Small intestine (tissue), 7 donors: ENCODE data around the gene C1orf35. TPM values are rescaled to one million over a fixed set of nuclear protein-coding genes. Genes with fewer than 3 reads are reported as not detected.

Experiments
- DNase-seq, 2 donors: peaks; one replicate each; pipeline versions ENCODE4 v3.0.0 to v3.0.0-alpha.2; 2013
- FAIRE-seq: peaks from 2 replicates; lab custom pipeline; 2012; peaks lifted over from hg19 to GRCh38; lab: Jason Lieb, UNC
- H3K27ac ChIP-seq, 3 donors: one replicate each; pipeline ENCODE4 v1.5.1; 2013; ENCODE audit warnings: low read length in 2 of 3, mild to moderate bottlenecking in 2 of 3, control low read depth in 1 of 3, inconsistent platforms in 1 of 3, low read depth in 1 of 3, moderate library complexity in 1 of 3
- H3K27me3 ChIP-seq, 3 donors: one replicate each; pipeline ENCODE4 v1.6.1; 2013; ENCODE audit warnings: low read length in 3 of 3, inconsistent platforms in 1 of 3; ENCODE audit not compliant: control insufficient read depth in 3 of 3, insufficient read depth in 3 of 3
- H3K36me3 ChIP-seq, 3 donors: one replicate each; pipeline ENCODE4 v1.6.1; 2013; ENCODE audit warnings: low read length in 3 of 3, inconsistent platforms in 1 of 3, low read depth in 1 of 3, mild to moderate bottlenecking in 1 of 3, moderate library complexity in 1 of 3; ENCODE audit not compliant: control insufficient read depth in 3 of 3, insufficient read depth in 2 of 3
- H3K4me1 ChIP-seq, 3 donors: one replicate each; pipeline ENCODE4 v1.6.1; 2013; ENCODE audit warnings: low read length in 2 of 3, inconsistent platforms in 1 of 3, low read depth in 1 of 3, mild to moderate bottlenecking in 1 of 3, moderate library complexity in 1 of 3; ENCODE audit not compliant: control insufficient read depth in 3 of 3, insufficient read depth in 2 of 3
- H3K4me3 ChIP-seq, 3 donors: one replicate each; pipeline ENCODE4 v1.5.1; 2013; ENCODE audit warnings: low read length in 3 of 3, control low read depth in 1 of 3, inconsistent platforms in 1 of 3, low read depth in 1 of 3, mild to moderate bottlenecking in 1 of 3, moderate library complexity in 1 of 3
- H3K9me3 ChIP-seq, 2 donors: one replicate each; pipeline ENCODE4 v1.6.1; 2013; ENCODE audit warnings: low read depth in 1 of 2, low read length in 1 of 2; ENCODE audit not compliant: control insufficient read depth in 2 of 2, insufficient read depth in 1 of 2
- WGBS, 3 donors: extraction: QIAGEN DNeasy Blood & Tissue Kit; methylation state at CpG; one replicate each; pipeline ENCODE4 v1.1.7; 2013; 5-methylcytosine and 5-hydroxymethylcytosine counted together
- polyA plus RNA-seq, 4 donors: library from polyadenylated mRNA; stranded (reverse) in 3 of 4; unstranded in 1 of 4; fragments of 200-250 nt in 3 of 4; fragments of 120-200 nt in 1 of 4; gene quantifications; one replicate each; pipeline versions ENCODE4 v1.2.1 to v1.2.3, GENCODE V29; 2013
- donor health status: healthy with polysubstance abuse.
- donor health status: control.
- donor health status: control.
- donor health status: Bipolar disorder and iron deficiency.
- donor health status: healthy.

C1orf35 gene
- polyA plus RNA-seq, 4 donors = 15.4 to 18.1 (median 16.0) TPM

DNA sequence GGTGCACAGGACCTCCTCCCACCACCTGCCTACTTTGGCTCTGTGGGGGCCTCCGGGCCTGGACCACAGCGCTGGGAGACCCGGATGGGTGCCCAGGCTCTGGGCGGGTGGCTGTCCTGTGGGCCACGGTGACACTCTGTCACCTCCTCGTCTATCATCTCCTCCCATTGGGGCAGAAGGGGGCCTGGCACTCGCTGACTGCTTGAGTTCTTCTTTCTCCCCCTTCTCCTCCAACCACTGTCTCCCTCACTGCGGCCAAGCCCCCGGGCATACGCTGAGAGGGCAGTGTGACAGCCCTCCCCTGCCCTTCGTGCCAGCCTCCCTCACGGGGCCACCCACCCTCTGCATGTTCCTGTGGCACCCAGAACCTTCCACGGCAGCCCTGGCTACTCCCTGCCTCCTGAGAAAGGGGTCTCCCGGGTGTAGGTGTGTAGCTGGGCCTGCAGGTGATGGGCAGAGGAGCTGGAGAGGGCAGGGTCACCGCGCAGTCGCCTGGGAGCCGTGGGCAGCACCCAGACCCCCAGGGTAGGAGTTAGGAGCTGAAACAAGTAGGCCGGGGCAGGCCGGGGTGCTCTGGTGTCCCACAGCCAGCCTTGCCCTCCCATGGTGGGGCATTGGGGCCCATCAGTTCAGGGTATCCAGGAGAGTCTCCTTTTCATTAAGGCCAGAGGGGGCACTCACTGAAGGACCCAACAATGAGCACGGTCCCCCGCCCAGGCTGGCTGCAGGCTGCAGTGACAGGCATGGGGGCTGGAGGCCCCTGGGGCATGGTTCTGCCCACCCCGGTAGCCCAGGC lies 29.9 kb downstream of the C1orf35 start:
- DNase-seq (no peak), FAIRE-seq (no peak)
- H3K27ac ChIP-seq = no peak overlapping the region
- 48 to 64% (median 58%) methylated on average over 21 to 23 of the region's 23 CpGs for WGBS, 3 donors
- peaks cover 0 to 38% (median 0%) of the 10 kb centered on the region in 3 donors for H3K27me3 ChIP-seq
- H3K36me3 ChIP-seq = no peaks in the 10 kb centered on the region
- no peak overlapping the region for H3K4me3 ChIP-seq
- no peaks in the 10 kb centered on the region for H3K9me3 ChIP-seq
- no peaks in the 10 kb centered on the region for H3K4me1 ChIP-seq

DNA sequence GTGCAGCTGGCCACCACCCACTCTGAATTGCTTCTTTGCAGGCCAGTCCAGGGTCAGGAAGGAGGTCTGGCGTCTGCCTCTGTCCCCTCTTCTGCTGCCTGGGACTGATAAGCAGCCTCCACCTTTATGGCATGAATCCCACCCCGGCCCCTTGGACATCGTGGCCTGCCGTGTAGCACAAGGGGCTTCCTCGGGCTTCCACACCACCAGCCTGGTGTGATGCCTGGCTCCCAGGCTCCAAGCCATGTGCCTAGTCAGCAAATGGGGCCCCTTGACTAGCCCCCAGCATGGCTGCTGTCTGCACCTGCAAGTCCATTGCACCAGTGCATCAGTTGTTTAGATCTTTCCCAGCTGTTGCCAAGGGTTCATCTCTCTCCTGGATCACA lies 30.5 kb downstream of the C1orf35 start:
- Histone ChIP-seq H3K9me3 (no peaks in the 10 kb centered on the region), H3K4me1 (no peaks in the 10 kb centered on the region), H3K4me3 (no peak overlapping the region), H3K27ac (no peak overlapping the region), H3K36me3 (no peaks in the 10 kb centered on the region), H3K27me3 (peaks cover 0 to 39% (median 0%) of the 10 kb centered on the region in 3 donors)
- DNase-seq = no peak
- 42 to 48% (median 44%) methylated on average over 5 of the region's 5 CpGs for WGBS, 3 donors
- no peak for FAIRE-seq

DNA sequence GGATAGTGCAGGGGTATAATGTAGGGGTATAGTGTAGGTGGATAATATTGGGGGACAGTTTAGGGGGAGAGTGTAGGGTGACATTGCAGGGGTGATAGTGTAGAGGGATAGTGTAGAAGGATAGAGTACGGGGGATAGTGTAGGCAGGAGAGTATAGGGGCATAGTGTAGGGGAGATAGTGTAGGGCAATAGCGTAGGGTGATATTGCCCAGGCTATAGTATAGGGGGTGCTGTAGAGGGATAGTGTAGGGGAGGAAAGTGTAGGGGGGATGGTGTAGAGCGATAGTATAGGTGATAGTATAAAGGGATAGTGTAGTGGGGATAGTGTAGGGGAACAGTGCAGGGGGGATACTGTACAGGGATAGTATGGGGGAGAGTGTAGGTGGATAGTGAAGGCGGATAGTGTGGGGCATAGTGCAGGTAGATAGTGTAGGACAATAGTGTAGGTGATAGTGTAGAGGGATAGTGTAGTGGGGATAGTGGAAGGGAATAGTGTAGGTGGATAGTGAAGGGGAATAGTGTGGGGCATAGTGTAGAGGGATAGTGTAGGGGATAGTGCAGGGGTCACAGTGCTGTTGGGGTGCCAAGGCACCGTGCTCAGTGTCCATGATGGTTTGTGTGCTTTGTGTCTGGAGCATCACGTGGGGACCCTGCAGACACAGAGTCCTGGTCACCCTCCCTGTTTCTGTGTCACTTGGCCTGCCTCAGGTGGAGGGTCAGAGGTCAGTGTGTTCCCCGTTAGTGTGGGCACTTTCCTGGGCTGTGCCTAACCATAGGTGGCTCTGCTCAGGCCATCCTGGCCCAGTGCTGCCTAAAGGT lies 31.1 kb downstream of the C1orf35 start:
- Histone ChIP-seq H3K9me3 (no peaks in the 10 kb centered on the region), H3K27ac (no peak overlapping the region), H3K4me3 (no peak overlapping the region), H3K27me3 (peaks cover 0 to 43% (median 0%) of the 10 kb centered on the region in 3 donors), H3K4me1 (no peaks in the 10 kb centered on the region), H3K36me3 (no peaks in the 10 kb centered on the region)
- FAIRE-seq = no peak
- DNase-seq = no peak
- 24 to 53% (median 47%) methylated on average over 7 of the region's 7 CpGs for WGBS, 3 donors

DNA sequence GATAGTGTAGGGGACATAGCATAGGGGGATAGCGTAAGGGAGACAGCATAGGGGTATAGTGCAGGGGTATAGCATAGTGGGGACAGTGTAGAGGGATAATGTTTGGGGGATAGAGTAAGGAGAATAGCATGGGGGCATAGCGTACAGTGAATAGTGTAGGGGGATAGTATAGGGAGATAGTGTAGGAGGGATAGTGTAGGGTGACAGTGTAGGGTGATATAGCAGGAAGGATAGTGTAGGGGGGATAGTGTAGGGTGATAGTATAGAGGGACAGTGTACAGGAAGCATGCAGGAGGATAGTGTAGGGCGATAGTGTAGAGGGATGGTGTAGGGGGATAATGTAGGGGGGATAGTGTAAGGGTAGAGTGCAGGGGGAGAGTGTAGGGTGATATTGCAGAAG lies 32.3 kb downstream of the C1orf35 start:
- H3K4me1 ChIP-seq = no peaks in the 10 kb centered on the region
- H3K9me3 ChIP-seq = no peaks in the 10 kb centered on the region
- DNase-seq (no peak), FAIRE-seq (no peak)
- H3K36me3 ChIP-seq = no peaks in the 10 kb centered on the region
- peaks cover 0 to 52% (median 3%) of the 10 kb centered on the region in 3 donors for H3K27me3 ChIP-seq
- no peak overlapping the region for H3K27ac ChIP-seq
- H3K4me3 ChIP-seq = no peak overlapping the region
- WGBS, 3 donors = 61 to 73% (median 69%) methylated on average over 3 of the region's 3 CpGs

DNA sequence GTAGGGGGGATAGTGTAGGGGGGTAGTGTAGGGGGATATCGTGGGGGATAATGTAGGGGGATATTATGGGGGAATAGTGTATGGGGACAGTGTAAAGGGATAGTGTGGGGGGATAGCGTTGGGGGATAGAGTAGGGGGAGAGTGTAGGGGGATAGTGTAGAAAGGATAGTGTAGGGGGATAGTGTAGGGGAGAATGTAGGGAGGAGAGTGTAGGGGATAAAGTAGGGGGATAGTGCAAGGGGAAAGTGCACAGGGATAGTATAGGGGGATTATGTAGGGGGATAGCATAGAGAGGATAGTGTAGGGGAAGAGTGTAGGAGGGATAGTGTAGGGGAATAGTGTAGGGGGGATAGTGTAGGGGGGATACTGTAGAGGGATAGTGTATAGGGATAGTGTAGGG lies 33.0 kb downstream of the C1orf35 start:
- DNase-seq (no peak), FAIRE-seq (no peak)
- 54 to 60% (median 58%) methylated on average over 2 of the region's 2 CpGs for WGBS, 3 donors

DNA sequence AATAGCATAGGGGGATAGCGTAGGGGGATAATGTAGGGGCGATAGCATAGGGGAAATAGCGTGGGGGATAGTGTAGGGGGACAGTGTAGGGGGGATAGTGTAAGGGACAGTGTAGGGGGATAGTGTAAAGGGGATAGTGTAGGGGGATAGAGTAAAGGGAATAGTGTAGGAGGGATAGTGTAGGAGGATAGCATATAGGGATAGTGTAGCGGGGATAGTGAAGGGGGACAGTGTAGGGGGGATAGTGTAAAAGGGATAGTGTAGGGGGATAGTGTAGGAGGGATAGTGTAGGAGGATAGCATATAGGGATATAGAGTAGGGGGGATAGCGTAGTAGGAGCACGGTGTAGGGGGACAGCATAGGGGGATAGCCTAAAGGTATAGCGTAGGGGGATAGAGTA lies 34.8 kb downstream of the C1orf35 start:
- WGBS, 3 donors = 71 to 77% (median 75%) methylated on average over 7 of the region's 7 CpGs
- FAIRE-seq (no peak), DNase-seq (no peak)
- Histone ChIP-seq H3K4me3 (no peak overlapping the region), H3K27me3 (peaks cover 0 to 33% (median 5%) of the 10 kb centered on the region in 3 donors), H3K36me3 (no peaks in the 10 kb centered on the region), H3K4me1 (no peaks in the 10 kb centered on the region), H3K9me3 (no peaks in the 10 kb centered on the region), H3K27ac (no peak overlapping the region)

More for the DNA sequence above, 33.0 kb downstream of the C1orf35 start:
- Histone ChIP-seq H3K9me3 (no peaks in the 10 kb centered on the region), H3K36me3 (no peaks in the 10 kb centered on the region), H3K4me3 (no peak overlapping the region), H3K27me3 (peaks cover 0 to 47% (median 5%) of the 10 kb centered on the region in 3 donors), H3K27ac (no peak overlapping the region), H3K4me1 (no peaks in the 10 kb centered on the region)

DNA sequence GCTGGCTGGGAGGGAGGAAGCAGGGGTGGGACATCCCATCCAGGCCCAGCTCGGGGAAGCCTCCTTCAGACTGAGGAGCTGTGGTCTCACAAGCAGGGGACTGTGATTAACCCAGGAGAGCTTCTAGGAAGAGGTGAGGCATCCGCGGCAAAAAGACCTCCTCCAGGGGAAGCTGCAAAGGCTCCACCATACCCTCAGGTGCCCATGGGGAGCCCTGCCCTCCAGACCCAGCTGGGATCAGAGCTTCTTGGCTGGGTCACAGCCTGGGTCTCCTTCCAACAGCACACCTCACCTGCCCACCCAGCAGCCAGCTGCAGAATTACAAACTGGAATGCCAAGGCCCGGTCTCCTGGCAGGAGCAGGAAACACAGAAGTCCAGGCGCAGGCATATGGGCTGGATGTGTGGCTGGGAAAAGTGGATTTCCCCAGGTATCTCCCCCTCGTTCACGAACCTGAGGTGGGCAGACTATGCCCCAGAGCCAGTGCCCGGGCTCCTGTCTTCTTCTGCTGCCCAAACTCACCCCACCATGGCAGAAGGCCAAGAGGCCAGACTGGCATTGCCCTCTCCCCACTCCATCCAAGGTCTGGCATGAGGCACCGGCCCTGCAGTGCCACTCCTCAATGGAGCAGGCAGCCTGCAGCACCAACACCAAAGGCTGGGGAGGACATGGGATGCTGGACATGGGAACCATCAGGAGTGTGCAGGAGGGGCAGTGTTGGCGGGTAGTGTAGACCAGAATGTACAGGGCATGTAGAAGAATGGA lies 36.1 kb downstream of the C1orf35 start:
- peaks cover 0 to 32% (median 5%) of the 10 kb centered on the region in 3 donors for H3K27me3 ChIP-seq
- H3K9me3 ChIP-seq = no peaks in the 10 kb centered on the region
- H3K27ac ChIP-seq = no peak overlapping the region
- WGBS, 3 donors = 45 to 55% (median 51%) methylated on average over 10 of the region's 10 CpGs
- no peaks in the 10 kb centered on the region for H3K36me3 ChIP-seq
- no peak overlapping the region for H3K4me3 ChIP-seq
- H3K4me1 ChIP-seq = no peaks in the 10 kb centered on the region
- no peak for DNase-seq
- no peak for FAIRE-seq

DNA sequence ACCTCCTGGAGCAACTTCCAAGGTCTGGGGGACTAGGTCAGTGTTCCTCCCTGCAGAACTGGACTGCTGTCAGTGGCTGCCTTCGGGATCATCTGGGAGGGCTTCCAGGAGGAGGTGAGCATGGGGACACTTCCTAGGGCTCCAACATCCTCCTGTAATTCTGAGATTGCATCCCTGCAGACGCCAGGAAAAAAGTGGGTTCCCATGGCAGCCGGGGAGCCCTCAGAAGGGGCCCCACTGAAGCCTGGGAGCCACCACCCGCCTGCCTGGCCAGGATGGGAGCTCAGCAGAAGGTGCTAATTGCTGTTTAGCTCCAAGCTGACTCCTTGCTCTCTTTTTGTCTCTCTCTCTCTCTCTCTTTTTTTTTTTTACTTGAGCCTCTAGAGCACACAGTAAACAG lies 36.7 kb downstream of the C1orf35 start:
- H3K4me3 ChIP-seq = no peak overlapping the region
- H3K36me3 ChIP-seq = no peaks in the 10 kb centered on the region
- WGBS, 3 donors = 31 to 45% (median 42%) methylated on average over 4 of the region's 4 CpGs
- no peaks in the 10 kb centered on the region for H3K9me3 ChIP-seq
- DNase-seq (no peak), FAIRE-seq (no peak)
- H3K4me1 ChIP-seq = no peaks in the 10 kb centered on the region
- peaks cover 0 to 38% (median 5%) of the 10 kb centered on the region in 3 donors for H3K27me3 ChIP-seq
- H3K27ac ChIP-seq = no peak overlapping the region
